Glomerular visceral epithelial cell (primary cell): Measurements from ENCODE around the gene B4GALT3.

ENCODE experiments used
- DNase-seq: peaks from one replicate; pipeline ENCODE4 v3.0.0-alpha.2; 2016; ENCODE audit errors: extremely low spot score

The B4GALT3 gene

GRCh38 chr1:161128591-161129420, 48.5 kb downstream of the B4GALT3 start:
- no peak for DNase-seq

- no peak for DNase-seq
Observed at GRCh38 chr1:161127649-161128048, 49.7 kb downstream of the B4GALT3 start.

GRCh38 chr1:161122967-161123366, 54.3 kb downstream of the B4GALT3 start:
- no peak for DNase-seq

GRCh38 chr1:161121834-161122233, 55.5 kb downstream of the B4GALT3 start:
- DNase-seq = no peak
